Effector memory CD4-positive, alpha-beta T cell (primary cell): ENCODE data around the gene TTLL5.

Experiments used
- DNase-seq, 3 donors: peaks; one replicate each; pipeline ENCODE4 v3.0.0-alpha.2; 2020
- H3K27ac ChIP-seq: 2 replicates; pipeline ENCODE4 v1.7.0; 2013; ENCODE audit warnings: mild to moderate bottlenecking, low read length, moderate library complexity; ENCODE audit not compliant: insufficient read depth, poor library complexity, severe bottlenecking
- H3K27me3 ChIP-seq: replicated peaks from 2 replicates; pipeline ENCODE4 v1.7.0; 2013; ENCODE audit warnings: mild to moderate bottlenecking, low read length; ENCODE audit not compliant: insufficient read depth, control insufficient read depth, poor library complexity, severe bottlenecking
- H3K36me3 ChIP-seq: 2 replicates; pipeline ENCODE4 v1.7.0; 2013; ENCODE audit warnings: mild to moderate bottlenecking, low read length, moderate library complexity; ENCODE audit not compliant: control insufficient read depth, insufficient read depth
- H3K4me1 ChIP-seq: 2 replicates; pipeline ENCODE4 v1.7.0; 2013; ENCODE audit warnings: low read length, mild to moderate bottlenecking; ENCODE audit not compliant: control insufficient read depth, insufficient read depth, poor library complexity, severe bottlenecking
- H3K4me3 ChIP-seq: 2 replicates; pipeline ENCODE4 v1.7.0; 2013; ENCODE audit warnings: low read length, low read depth, mild to moderate bottlenecking; ENCODE audit not compliant: insufficient read depth, poor library complexity, severe bottlenecking
- H3K9me3 ChIP-seq: 2 replicates; pipeline ENCODE4 v1.7.0; 2013; ENCODE audit warnings: mild to moderate bottlenecking, low read length, moderate library complexity; ENCODE audit not compliant: control insufficient read depth

The TTLL5 gene

DNA sequence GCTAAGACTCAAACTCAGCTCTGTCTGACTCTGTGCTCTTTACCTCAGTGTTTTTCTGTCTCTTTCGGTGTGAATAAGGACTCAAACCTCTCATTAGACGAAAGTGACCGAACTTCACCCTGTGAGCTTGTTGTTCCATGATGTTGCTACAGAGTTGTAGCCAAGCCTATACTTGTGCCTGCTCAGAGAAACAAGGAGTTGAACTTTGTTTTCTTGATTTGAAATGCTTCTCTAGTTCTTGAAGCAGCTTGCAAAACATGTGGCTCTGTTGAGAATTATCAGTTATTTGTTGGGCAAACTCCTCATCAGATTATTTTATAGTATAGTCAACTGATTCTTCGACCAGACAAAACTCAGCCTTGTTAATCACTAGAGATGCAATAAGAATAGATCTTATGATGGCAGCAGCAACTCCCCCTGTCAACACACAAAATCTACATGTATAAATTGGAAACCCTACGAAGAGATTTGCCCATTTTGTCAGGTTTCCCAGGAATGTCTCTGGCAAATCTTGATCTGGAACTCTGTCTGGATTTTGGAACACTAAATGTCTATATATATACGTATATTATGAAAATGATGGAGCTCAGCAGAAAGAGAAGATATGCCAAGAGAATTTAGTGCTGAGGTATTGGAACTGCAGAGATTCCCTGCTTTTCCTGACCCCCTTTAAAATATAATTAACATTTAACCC, 146.8 kb downstream of the TTLL5 start:
- H3K27me3 ChIP-seq: no peaks in the 10 kb centered on the region
- H3K9me3 ChIP-seq: no peaks in the 10 kb centered on the region
- no peaks in the 10 kb centered on the region for H3K4me1 ChIP-seq
- no peak overlapping the region for H3K4me3 ChIP-seq
- peaks cover 4% of the 10 kb centered on the region for H3K36me3 ChIP-seq
- DNase-seq: no peak
- no peak overlapping the region for H3K27ac ChIP-seq

GRCh38 chr14:75811136-75811829, 150.2 kb downstream of the TTLL5 start:
- H3K27ac ChIP-seq: no peak overlapping the region
- H3K27me3 ChIP-seq: no peaks in the 10 kb centered on the region
- DNase-seq: no peak
- H3K4me3 ChIP-seq: no peak overlapping the region
- no peaks in the 10 kb centered on the region for H3K9me3 ChIP-seq
- no peaks in the 10 kb centered on the region for H3K4me1 ChIP-seq
- H3K36me3 ChIP-seq: no peaks in the 10 kb centered on the region

GRCh38 chr14:75811872-75812499, 150.9 kb downstream of the TTLL5 start:
- Histone ChIP-seq H3K9me3 (no peaks in the 10 kb centered on the region), H3K4me1 (no peaks in the 10 kb centered on the region), H3K36me3 (no peaks in the 10 kb centered on the region), H3K4me3 (no peak overlapping the region), H3K27ac (no peak overlapping the region), H3K27me3 (no peaks in the 10 kb centered on the region)
- no peak for DNase-seq

GRCh38 chr14:75812622-75813021, 151.6 kb downstream of the TTLL5 start:
- no peak for DNase-seq
- H3K9me3 ChIP-seq: no peaks in the 10 kb centered on the region
- no peaks in the 10 kb centered on the region for H3K4me1 ChIP-seq

GRCh38 chr14:75820761-75821160, 159.7 kb downstream of the TTLL5 start:
- Histone ChIP-seq H3K9me3 (no peaks in the 10 kb centered on the region), H3K4me1 (no peaks in the 10 kb centered on the region), H3K27me3 (no peaks in the 10 kb centered on the region), H3K27ac (no peak overlapping the region), H3K36me3 (peaks cover 14% of the 10 kb centered on the region), H3K4me3 (no peak overlapping the region)
- no peak for DNase-seq

More at GRCh38 chr14:75812622-75813021, 151.6 kb downstream of the TTLL5 start:
- Histone ChIP-seq H3K36me3 (no peaks in the 10 kb centered on the region), H3K4me3 (no peak overlapping the region), H3K27me3 (no peaks in the 10 kb centered on the region), H3K27ac (no peak overlapping the region)

GRCh38 chr14:75821831-75822521, 160.9 kb downstream of the TTLL5 start:
- no peak overlapping the region for H3K4me3 ChIP-seq
- H3K36me3 ChIP-seq: peaks cover 14% of the 10 kb centered on the region
- no peak overlapping the region for H3K27ac ChIP-seq
- H3K9me3 ChIP-seq: no peaks in the 10 kb centered on the region
- H3K4me1 ChIP-seq: no peaks in the 10 kb centered on the region
- DNase-seq: no peak
- H3K27me3 ChIP-seq: no peaks in the 10 kb centered on the region

DNA sequence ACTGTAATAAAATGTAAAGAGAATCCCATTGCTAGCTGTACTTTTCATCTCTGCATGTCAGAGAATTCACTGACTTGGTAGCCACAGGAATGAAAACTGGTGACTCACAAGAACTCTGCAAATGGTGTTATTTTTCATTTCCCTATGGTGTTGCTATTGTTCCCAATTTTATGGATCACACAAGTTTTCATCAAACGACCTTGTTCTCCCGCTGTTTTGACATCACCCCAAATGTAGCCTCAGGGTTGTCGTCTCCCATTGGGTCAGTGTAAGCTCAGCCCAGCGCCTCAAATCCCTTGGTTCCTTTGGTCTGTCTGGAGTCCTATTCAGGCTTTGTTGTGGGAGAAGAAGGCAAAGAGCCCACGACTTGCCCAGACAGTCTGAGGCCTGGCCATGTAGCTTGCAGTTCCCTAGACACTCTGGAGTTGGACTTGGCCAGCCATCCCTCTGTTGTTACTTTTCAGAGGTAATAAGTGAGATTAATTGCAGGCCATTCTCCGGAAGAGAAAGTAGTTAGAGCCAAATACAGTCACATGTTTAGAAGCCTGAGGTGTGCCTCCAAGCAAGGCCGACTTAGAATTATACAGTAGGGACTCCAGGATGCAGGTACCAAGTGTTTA, 161.6 kb downstream of the TTLL5 start:
- no peak overlapping the region for H3K27ac ChIP-seq

DNA sequence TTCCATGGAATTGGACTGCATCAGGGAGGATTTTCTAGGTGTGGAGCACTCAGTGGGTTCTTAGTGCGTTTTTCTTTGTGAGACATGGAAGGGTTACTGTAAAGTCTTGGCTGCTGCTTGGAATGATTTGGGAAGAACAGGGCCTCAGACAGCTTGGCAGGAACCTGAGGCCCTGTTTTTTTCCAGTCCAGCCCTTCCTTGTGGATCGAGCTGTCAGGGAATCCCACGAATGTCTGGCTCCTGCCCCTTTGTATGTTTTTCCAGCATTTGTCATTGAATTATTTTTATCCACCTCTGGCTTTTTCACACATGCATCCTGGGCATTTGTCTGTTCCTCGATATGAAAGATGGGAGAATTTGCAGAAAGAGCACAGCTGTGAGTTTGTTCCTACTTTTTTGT, 162.3 kb downstream of the TTLL5 start:
- Histone ChIP-seq H3K27ac (no peak overlapping the region), H3K4me3 (no peak overlapping the region), H3K4me1 (no peaks in the 10 kb centered on the region), H3K27me3 (no peaks in the 10 kb centered on the region), H3K36me3 (peaks cover 14% of the 10 kb centered on the region), H3K9me3 (no peaks in the 10 kb centered on the region)
- no peak for DNase-seq

More for the DNA sequence above, 161.6 kb downstream of the TTLL5 start:
- no peaks in the 10 kb centered on the region for H3K27me3 ChIP-seq
- H3K36me3 ChIP-seq: peaks cover 14% of the 10 kb centered on the region
- no peak overlapping the region for H3K4me3 ChIP-seq
- no peaks in the 10 kb centered on the region for H3K4me1 ChIP-seq
- H3K9me3 ChIP-seq: no peaks in the 10 kb centered on the region
- no peak for DNase-seq

DNA sequence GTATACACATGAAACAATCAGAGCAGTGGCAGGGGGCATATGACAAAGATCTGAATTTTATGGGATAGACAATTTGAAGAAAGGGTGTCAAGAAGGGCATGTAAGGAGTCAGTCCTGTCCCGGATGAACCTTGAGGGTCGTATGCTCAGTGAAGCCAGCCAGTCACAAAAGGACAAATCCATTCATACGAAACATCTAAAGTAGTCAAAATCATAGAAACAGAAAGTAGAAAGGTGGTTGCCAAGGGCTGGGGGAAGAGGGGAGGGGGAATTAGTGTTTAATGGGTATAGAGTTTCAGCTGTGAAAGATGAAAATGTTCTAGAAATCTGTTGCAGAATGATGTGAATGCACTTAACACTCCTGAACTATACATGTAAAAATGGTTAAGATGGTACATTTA, 163.3 kb downstream of the TTLL5 start:
- no peak overlapping the region for H3K4me3 ChIP-seq
- DNase-seq: no peak

More for the DNA sequence above, 163.3 kb downstream of the TTLL5 start:
- H3K9me3 ChIP-seq: no peaks in the 10 kb centered on the region
- H3K4me1 ChIP-seq: no peaks in the 10 kb centered on the region
- no peaks in the 10 kb centered on the region for H3K27me3 ChIP-seq
- peaks cover 14% of the 10 kb centered on the region for H3K36me3 ChIP-seq
- H3K27ac ChIP-seq: no peak overlapping the region
